ENCODE data around the gene STYK1. TPM values are rescaled to one million over a fixed set of nuclear protein-coding genes. Genes with fewer than 3 reads are reported as not detected.

Gene STYK1
- 2.6 and 4.3 TPM in 2 replicates for total RNA-seq

DNA sequence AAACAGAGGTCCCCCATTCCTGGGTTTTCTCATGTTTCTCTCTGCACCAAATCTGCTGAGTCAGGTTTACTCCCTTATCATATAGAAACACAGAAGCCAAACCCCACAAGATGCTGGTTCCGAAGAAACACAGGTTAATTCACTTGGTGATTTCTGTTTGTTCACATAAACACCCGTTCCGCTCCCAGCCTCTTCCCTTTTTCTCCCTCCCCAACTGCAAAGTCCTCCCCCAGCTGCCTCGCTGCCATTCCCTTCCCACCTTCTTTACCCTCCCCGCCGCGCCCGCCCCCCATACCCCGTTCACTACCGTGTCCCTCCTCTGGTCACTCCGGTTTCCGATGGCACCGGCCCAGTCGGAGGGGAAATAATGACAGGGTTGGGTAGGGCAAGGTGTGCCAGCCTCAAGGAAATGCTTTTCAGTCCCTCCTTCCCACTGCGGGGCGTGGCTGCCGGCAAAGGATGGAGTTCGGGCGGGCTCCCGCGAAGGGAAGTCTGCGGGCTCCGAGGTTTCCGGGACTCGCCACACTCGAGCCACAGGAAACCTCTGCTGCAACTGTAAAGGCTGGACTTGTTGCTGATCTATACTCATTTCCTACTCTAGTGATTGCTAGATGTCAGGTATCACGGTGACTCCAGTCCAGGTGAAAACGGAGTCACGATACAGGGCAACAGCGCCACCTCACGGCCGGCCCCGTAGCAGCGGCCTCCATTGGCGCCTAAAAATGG lies at the start of gene STYK1:
Gene STYK1, minus strand, starts transcription at position 394 of the 726 bp plus-strand sequence. CDS start 39,434 bp downstream, outside the sequence.
- DNase-seq (ENCODE audit: low read depth), result peak; percentile 43

- peak; percentile 56 for DNase-seq (ENCODE audit: low read depth)
Measured at GRCh38 chr12:10722905-10723746, 49.3 kb upstream of the STYK1 start, which contains the start of gene YBX3. Gene YBX3 (minus strand): TSS chr12:10723323. CDS start chr12:10723111, 212 bp downstream.

DNA sequence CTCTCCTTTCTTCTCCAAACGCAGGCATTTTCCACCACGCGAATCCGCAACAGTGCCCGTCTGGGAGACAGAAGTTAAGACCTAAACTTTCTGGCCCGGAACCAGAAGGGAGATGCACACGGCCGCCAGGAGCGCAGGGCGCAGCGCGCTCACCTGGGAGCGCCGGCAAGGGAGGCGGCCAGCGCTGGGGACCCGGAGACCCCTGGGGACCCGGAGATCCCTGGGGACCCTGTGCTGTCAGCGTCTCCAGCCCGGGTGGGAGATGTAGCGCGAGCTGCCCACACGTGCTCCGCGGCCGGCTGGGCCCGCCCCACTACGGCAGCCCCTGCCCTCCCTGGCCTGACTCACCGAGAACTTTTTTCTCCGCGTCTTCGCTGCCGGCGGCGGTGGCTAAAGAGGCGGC lies 48.7 kb upstream of the STYK1 start:
- DNase-seq (ENCODE audit: low read depth), result no peak

DNA sequence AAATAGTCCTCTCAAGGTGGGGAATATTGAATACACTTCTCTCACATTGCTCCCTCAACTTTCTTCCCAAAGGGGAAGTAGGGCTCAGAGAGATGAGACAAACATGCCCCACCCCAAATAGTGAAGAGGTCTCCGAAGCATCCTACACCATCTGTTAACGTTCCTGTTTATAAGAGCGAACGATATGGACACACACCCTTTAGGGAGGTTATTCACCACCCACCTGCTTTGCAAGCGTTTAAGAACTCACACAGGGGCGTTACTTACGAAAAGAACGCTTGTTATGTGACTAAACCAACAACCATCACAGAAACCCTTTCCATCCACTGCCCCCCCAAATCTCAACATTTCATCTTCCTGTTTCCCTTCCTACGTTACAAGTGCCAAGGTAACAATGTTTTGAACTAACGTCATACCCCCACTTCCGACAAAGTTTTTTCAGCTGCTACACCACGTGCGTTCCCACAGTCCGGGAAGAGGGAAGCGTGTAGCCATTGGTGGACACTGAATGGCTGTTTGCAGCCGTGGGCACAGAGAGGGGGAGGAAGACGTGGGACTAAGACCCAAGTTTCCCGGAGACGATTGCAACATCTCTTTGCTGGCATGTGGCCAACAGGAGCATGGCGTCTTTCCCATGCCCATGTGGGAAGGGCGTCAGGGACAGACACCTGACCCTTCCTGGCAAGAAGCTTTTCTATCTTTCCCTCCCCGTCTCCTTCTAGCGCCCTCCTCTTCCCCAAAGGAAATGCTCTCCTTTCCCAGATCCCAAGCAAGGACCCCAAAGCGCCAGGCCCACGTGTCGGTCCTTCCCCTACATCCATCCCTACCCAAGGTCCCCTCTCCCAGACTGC lies 48.0 kb upstream of the STYK1 start:
- DNase-seq (ENCODE audit: low read depth), result peak; percentile 99

GRCh38 chr12:10720974-10721650 lies 47.3 kb upstream of the STYK1 start:
- DNase-seq (ENCODE audit: low read depth), result no peak

GRCh38 chr12:10719482-10719881 lies 45.6 kb upstream of the STYK1 start:
- DNase-seq (ENCODE audit: low read depth), result no peak

DNA sequence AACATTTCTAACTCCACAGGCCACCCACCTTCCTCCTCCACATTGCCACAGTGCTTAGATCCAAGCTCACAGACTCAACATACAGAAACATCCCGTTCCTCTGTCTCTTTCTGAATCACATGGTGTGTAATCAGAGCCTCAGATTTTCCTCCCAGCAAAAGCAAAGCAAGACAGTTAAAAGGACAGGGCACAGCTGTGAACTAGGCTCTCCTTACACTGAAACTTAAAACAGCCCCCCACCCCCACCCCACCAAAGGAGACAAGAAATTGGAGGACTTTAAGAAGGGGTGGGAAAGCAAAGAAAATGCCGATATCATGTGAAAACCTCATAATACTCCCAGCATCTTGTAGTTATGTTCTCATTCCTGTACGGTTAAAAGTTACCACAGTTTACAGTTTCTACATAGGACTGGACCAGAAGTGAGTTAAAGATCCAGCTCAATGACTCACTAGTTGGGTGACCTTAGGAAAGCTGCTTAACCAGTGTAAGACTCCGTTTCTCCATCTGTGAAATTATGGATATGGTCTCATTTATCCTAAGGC lies 44.5 kb upstream of the STYK1 start:
- DNase-seq (ENCODE audit: low read depth), result peak; percentile 69

- DNase-seq (ENCODE audit: low read depth), result peak; percentile 50
Measured at GRCh38 chr12:10717410-10717809, 43.6 kb upstream of the STYK1 start.

GRCh38 chr12:10716704-10717315 lies 43.0 kb upstream of the STYK1 start:
- peak; percentile 93 for DNase-seq (ENCODE audit: low read depth)

DNA sequence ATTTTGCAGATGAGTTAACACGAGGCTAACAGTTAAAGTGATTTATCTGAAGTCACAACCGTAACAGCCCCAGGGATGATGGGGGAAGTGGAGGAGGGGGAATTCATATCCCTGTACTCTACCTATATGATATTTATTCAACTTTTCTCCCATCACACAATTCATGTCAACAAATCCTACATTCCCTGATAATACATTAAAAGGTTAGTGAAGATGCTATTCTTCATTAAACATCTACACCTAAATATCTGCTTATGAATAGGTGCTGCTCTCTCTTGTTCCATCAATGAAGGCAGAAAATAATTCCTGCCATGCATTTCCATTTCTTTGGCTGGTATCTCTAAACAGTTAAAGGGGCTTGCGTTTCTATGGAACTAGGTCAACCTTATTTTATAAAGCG lies 42.4 kb upstream of the STYK1 start:
- DNase-seq (ENCODE audit: low read depth), result no peak

DNA sequence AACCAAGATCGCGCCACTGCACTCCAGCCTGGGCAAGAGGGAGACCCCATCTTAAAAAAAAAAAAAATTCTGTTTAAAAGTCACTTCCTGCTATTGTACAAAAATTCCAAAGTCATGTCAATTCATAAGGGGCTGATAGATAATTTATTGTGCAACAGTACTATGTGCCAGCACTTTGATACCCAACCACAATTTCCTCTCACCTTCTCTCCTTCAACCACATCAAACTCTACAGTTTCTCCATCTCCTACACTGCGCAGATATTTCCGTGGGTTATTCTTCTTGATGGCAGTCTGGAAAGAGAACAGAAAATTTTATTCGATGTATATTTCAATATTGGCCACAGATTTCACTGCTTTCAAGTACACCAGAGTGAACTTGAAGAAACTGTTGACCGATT lies 41.6 kb upstream of the STYK1 start:
- DNase-seq (ENCODE audit: low read depth), result no peak

DNA sequence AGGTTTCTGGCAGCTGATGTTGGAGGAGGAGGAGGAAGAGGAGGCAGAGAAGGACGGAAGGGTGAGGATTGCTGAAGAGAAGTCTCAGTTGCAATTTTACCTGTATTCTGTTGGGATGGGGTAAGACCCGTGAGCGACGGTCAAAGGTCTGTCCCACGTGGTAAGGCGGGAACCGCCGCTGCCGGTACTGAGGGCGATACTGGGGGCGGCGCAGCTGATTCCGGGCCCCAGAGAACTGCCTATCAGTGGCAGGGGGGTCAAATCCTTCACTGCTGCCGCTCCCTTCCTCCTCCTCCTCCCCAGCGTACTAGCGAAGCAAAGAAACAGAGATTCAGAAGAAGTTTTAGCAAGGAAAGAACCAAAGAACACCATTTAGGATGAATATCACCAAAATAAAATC lies 36.0 kb upstream of the STYK1 start:
- DNase-seq (ENCODE audit: low read depth), result no peak

DNA sequence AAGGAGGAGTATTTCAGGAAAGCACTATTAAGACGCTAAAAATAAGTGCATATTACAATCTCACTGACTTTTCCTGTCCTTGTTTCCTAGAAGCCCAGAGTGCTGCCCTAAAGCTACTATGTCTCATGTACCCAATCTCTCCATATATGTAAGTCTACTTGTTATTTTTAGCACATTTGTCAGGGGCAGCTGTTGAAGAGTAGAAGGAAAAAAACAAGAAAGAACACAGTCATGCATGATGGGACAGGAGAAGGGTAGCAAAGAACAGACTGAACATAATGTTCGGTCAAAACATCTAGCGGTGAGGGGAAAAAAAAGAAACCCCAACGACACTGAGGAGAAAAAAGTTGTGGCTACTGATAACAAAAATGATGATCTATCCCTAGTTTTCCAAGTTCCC lies 35.0 kb upstream of the STYK1 start:
- no peak for DNase-seq (ENCODE audit: low read depth)

GRCh38 chr12:10705655-10706054 lies 31.8 kb upstream of the STYK1 start:
- no peak for DNase-seq (ENCODE audit: low read depth)

DNA sequence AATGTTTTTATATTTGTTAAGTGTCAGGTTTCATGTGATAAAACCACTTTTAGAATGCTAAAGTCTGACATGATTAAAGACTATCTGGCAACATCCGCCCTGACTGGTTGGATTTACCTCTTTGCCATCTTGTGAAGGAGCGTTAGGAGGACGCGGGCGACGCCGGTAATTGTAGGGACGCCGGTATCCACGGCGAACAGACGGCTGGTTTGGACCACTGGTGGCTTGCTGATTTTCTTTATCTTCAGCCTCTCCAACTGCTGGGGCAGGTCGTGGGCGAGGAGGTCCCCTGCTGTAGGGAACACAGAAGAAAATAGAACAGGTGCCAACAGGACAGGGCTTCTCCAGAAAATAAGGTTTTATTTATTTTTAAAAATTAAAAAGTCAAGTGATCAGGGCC lies 28.0 kb upstream of the STYK1 start:
- no peak for DNase-seq (ENCODE audit: low read depth)

GRCh38 chr12:10701131-10701681 lies 27.4 kb upstream of the STYK1 start:
- no peak for DNase-seq (ENCODE audit: low read depth)

DNA sequence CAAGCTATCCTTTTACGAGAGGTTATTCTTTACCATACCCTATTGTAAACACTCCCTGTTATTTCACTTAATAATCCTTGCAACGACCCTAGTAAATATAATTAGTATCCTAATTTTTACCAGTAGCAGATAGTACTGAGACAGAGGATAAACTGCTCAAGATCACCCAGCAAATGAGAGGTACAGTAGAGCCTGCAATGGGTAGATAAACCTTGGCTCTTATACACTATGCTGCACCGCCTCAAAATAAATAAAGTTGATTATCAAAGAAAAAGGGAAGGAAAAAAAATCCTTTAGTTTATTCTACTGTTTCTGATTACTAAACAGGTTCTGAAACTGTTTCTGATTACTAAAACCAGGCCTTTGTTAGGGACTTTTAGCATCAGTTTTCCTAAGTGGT lies 26.7 kb upstream of the STYK1 start:
- DNase-seq (ENCODE audit: low read depth), result no peak

DNA sequence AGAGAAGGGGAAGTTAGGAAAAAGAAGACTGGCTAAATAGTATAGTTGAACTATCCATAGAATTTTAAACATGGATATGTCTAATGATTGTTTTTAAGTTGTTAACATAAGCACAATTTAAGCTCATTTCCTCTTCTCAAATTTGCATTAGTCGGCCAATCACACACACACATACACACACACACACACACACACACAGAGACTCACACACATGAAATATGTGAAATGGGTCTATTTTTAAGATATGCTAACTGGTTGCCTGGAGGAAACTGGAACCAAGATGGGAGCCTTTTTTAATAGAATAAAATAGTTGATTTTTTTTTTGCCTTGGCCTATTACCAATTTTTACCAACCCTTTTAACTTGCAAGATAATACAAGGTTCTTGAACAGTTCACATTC lies 24.0 kb upstream of the STYK1 start:
- DNase-seq (ENCODE audit: low read depth), result no peak

DNA sequence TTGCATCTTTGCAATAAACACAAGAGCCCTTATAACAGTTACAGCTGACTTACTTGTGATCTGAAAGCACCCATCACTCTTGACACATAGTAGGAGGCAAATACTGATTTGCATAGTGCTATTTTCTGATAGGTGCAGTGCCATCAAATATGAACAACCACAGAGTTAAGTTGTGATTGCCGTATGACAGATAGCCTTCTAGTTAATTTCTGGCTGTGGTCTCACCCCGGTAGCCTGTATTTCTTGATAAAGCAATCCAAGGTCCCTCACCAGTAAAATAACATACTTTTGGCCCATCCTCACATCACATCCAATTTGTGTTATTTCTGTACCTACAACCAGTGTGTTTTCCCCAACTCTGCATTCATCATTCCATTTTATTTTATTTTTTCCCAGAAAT lies 23.3 kb upstream of the STYK1 start:
- DNase-seq (ENCODE audit: low read depth), result no peak

DNA sequence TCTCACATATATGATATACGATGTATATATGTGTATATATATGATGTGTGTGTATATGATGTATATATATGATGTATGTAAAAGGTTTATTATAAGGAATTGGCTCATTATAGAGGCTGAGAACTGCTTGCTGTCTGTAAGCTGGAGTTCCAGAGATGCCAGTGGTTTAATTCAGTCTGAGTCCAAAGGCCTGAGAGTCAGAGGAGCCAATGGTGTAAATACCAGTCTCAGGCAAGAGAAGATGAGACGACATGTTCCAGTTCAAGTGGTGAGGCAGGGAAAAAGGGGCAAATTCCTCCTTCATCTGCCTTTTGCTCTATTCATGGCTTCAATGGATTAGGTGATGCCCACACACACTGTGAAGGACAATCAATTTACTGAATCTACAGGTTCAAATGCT lies 17.1 kb upstream of the STYK1 start:
- peak; percentile 30 for DNase-seq (ENCODE audit: low read depth)

Measured in renal cortical epithelial cell (primary cell).